Measurements from ENCODE around the gene KPNA1.

DNA sequence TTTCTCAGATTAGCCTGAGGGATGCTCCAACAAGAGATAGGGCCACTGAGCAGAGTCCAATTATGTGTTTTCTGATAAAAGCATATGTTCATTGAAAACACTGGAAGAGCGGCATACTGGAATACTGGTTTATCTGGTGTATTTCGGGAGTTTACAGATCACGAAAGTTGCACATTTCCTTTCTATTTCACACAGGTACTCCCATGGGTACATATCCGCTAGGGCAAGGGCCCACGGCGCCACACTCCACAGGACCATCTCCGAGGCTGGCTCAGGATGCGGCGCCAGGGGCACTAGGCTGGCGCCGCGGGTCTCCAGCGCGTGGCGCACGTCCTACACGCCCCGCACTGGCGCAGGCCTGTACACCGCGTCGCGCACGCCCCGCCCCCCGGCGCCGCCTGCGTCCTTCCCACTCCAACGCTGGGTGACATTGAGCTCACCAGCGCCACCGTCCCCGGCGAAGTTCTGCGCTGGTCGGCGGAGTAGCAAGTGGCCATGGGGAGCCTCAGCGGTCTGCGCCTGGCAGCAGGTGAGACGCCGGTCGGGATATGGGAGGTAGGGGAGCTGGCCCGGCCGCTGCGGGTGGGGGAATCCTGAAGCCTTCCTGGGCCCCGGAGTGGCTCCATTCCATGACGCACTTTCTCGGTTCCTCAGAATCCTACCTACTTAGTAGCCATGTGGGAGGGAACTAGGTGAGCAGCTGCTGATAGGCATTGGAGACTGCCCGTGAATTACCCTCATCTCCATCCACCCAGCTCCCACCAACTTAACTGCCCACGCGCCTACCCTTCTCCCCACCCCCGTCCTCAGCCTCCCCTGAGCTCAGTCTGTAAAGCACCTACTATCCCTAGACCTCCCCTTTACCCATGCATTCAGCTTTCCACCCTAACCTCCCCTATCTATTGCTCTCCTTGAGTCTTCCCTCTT lies 130.7 kb downstream of the KPNA1 start, which contains the start of gene FAM162A:
- TF ChIP-seq, protein P1, sequence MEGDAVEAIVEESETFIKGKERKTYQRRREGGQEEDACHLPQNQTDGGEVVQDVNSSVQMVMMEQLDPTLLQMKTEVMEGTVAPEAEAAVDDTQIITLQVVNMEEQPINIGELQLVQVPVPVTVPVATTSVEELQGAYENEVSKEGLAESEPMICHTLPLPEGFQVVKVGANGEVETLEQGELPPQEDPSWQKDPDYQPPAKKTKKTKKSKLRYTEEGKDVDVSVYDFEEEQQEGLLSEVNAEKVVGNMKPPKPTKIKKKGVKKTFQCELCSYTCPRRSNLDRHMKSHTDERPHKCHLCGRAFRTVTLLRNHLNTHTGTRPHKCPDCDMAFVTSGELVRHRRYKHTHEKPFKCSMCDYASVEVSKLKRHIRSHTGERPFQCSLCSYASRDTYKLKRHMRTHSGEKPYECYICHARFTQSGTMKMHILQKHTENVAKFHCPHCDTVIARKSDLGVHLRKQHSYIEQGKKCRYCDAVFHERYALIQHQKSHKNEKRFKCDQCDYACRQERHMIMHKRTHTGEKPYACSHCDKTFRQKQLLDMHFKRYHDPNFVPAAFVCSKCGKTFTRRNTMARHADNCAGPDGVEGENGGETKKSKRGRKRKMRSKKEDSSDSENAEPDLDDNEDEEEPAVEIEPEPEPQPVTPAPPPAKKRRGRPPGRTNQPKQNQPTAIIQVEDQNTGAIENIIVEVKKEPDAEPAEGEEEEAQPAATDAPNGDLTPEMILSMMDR (IDR thresholded peaks at IDR 0.05): peak; percentile 72
- TF ChIP-seq POLR2A (IDR thresholded peaks at IDR 0.05; ENCODE audit: low read length): peak; percentile 90
- TF ChIP-seq CHD2 (IDR thresholded peaks at IDR 0.05; ENCODE audit: low read length, partially characterized antibody): no peak
- no peak for TF ChIP-seq HOXB13 (CRISPR knock-in tag; IDR thresholded peaks at IDR 0.05; ENCODE audit: low read depth)
- TF ChIP-seq, protein P2, sequence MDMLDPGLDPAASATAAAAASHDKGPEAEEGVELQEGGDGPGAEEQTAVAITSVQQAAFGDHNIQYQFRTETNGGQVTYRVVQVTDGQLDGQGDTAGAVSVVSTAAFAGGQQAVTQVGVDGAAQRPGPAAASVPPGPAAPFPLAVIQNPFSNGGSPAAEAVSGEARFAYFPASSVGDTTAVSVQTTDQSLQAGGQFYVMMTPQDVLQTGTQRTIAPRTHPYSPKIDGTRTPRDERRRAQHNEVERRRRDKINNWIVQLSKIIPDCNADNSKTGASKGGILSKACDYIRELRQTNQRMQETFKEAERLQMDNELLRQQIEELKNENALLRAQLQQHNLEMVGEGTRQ (IDR thresholded peaks at IDR 0.05): no peak
- TF ChIP-seq RAD21 (conservative IDR thresholded peaks at IDR 0.05 in 1 of 2, IDR thresholded peaks at IDR 0.05 in 1 of 2): peak; percentile 26 to 58; a peak in 3 of 5 replicates
- TF ChIP-seq HOXB5 (CRISPR knock-in tag; IDR thresholded peaks at IDR 0.05): no peak
- no peak for TF ChIP-seq EP300 (IDR thresholded peaks at IDR 0.05)
- TF ChIP-seq GATA3 (IDR thresholded peaks at IDR 0.05; ENCODE audit: borderline replicate concordance): no peak
